ENCODE data around the gene RAD21L1. TPM values are rescaled to one million over a fixed set of nuclear protein-coding genes. Genes with fewer than 3 reads are reported as not detected.
A peak's percentile ranks its signal among the peaks of the same experiment; 100 is the strongest.
"Not testable (repeated sequence)": the region's sequence is repeated elsewhere in the genome, so short reads cannot be mapped to it uniquely, and the experiment has no call there.

Gene RAD21L1
- total RNA-seq, 1 donor from 2014 or later = 0.08 TPM

GRCh38 chr20:1224205-1224890, 1.5 kb upstream of the RAD21L1 start:
- no peak for DNase-seq (ENCODE audit: low read depth)

GRCh38 chr20:1225263-1225782, 521 bp upstream of the RAD21L1 start:
- no peak for DNase-seq (ENCODE audit: low read depth)

GRCh38 chr20:1229541-1229940, 3.7 kb downstream of the RAD21L1 start:
- no peak for DNase-seq (ENCODE audit: low read depth)

GRCh38 chr20:1232286-1233111, 6.7 kb downstream of the RAD21L1 start:
- no peak for DNase-seq (ENCODE audit: low read depth)

GRCh38 chr20:1240549-1240948, 14.7 kb downstream of the RAD21L1 start:
- no peak for DNase-seq (ENCODE audit: low read depth)

GRCh38 chr20:1241456-1241855, 15.6 kb downstream of the RAD21L1 start:
- no peak for DNase-seq (ENCODE audit: low read depth)

- DNase-seq (ENCODE audit: low read depth) = no peak
Observed at GRCh38 chr20:1242099-1242498, 16.3 kb downstream of the RAD21L1 start.

- no peak for DNase-seq (ENCODE audit: low read depth)
Observed at GRCh38 chr20:1242530-1242929, 16.7 kb downstream of the RAD21L1 start.

- peak; percentile 30 for DNase-seq (ENCODE audit: low read depth)
Observed at GRCh38 chr20:1245578-1245977, 19.7 kb downstream of the RAD21L1 start.

- DNase-seq (ENCODE audit: low read depth) = no peak
Observed at GRCh38 chr20:1247689-1248088, 21.8 kb downstream of the RAD21L1 start.

GRCh38 chr20:1250282-1250681, 24.4 kb downstream of the RAD21L1 start:
- not testable (repeated sequence) for DNase-seq (ENCODE audit: low read depth)

GRCh38 chr20:1252416-1252815, 26.6 kb downstream of the RAD21L1 start:
- no peak for DNase-seq (ENCODE audit: low read depth)

GRCh38 chr20:1254254-1254653, 28.4 kb downstream of the RAD21L1 start:
- no peak for DNase-seq (ENCODE audit: low read depth)

GRCh38 chr20:1255675-1256074, 29.8 kb downstream of the RAD21L1 start:
- DNase-seq (ENCODE audit: low read depth) = no peak

- no peak for DNase-seq (ENCODE audit: low read depth)
Observed at GRCh38 chr20:1263853-1264252, 38.0 kb downstream of the RAD21L1 start.

- no peak for DNase-seq (ENCODE audit: low read depth)
Observed at GRCh38 chr20:1264727-1265126, 38.9 kb downstream of the RAD21L1 start.

- DNase-seq (ENCODE audit: low read depth) = no peak
Observed at GRCh38 chr20:1265226-1265915, 39.5 kb downstream of the RAD21L1 start.

GRCh38 chr20:1265916-1266166, 40.0 kb downstream of the RAD21L1 start:
- no peak for DNase-seq (ENCODE audit: low read depth)

GRCh38 chr20:1266167-1266973, 40.5 kb downstream of the RAD21L1 start, which contains the start of gene SNPH:
SNPH (plus strand) TSS chr20:1266294; CDS start chr20:1296240, 29,946 bp downstream.
- DNase-seq (ENCODE audit: low read depth) = peak; percentile 82

- DNase-seq (ENCODE audit: low read depth) = no peak
Observed at GRCh38 chr20:1267161-1267560, 41.3 kb downstream of the RAD21L1 start.

GRCh38 chr20:1267809-1268374, 42.0 kb downstream of the RAD21L1 start:
- DNase-seq (ENCODE audit: low read depth) = peak; percentile 75
